SU-DHL-6 (cell line): Measurements from ENCODE around the gene BCL2L1.

ENCODE experiments used
- H2AFZ ChIP-seq: fragments of 200-600 bp; sonication (generic); 2 replicates; pipeline ENCODE4 v1.6.1; 2014; ENCODE audit warnings: low read depth, mild to moderate bottlenecking, moderate library complexity, mixed read lengths, antibody characterized with exemption, low read length; ENCODE audit not compliant: severe bottlenecking
- H3F3A ChIP-seq: fragments of 200-600 bp; shearing (Covaris generic); 2 replicates; pipeline ENCODE4 v1.6.0; 2016; ENCODE audit warnings: antibody characterized with exemption, mild to moderate bottlenecking; ENCODE audit not compliant: insufficient read depth
- H3K27ac ChIP-seq: fragments of 200-600 bp; sonication (generic); 2 replicates; pipeline ENCODE4 v1.5.1; 2016; ENCODE audit warnings: low read depth, mild to moderate bottlenecking, low read length, moderate library complexity, mixed read lengths
- H3K27me3 ChIP-seq: fragments of 200-600 bp; sonication (generic), shearing (Covaris generic); 2 replicates; pipeline ENCODE4 v1.6.0; 2014; ENCODE audit warnings: mild to moderate bottlenecking, low read length
- H3K36me3 ChIP-seq: fragments of 200-600 bp; sonication (generic); 2 replicates; pipeline ENCODE4 v1.6.1; 2014; ENCODE audit warnings: mild to moderate bottlenecking, low read length, mixed read lengths
- H3K4me2 ChIP-seq: fragments of 300-600, 200-600 bp; shearing (Covaris generic), sonication (generic); 2 replicates; pipeline ENCODE4 v1.6.0; 2014; ENCODE audit warnings: low read length, low read depth, mild to moderate bottlenecking; ENCODE audit not compliant: poor library complexity, severe bottlenecking
- H3K4me3 ChIP-seq: fragments of 200-600 bp; sonication (generic); 2 replicates; pipeline ENCODE4 v1.5.1; 2014; ENCODE audit warnings: antibody characterized with exemption, low read length, mild to moderate bottlenecking, mixed read lengths; ENCODE audit not compliant: insufficient read depth, poor library complexity, severe bottlenecking
- H3K79me2 ChIP-seq: fragments of 200-600 bp; sonication (generic); 2 replicates; pipeline ENCODE4 v1.6.1; 2014; ENCODE audit warnings: mild to moderate bottlenecking, low read length, moderate library complexity; ENCODE audit not compliant: insufficient read depth
- H3K9ac ChIP-seq: fragments of 200-600 bp; sonication (generic); 2 replicates; pipeline ENCODE4 v1.7.0; 2014; ENCODE audit warnings: mild to moderate bottlenecking, low read length
- H3K9me2 ChIP-seq: fragments of 200-600 bp; sonication (generic); replicated peaks from 2 replicates; pipeline ENCODE4 v1.6.1; 2014; ENCODE audit warnings: low read length; ENCODE audit not compliant: insufficient read depth
- H3K9me3 ChIP-seq: fragments of 200-600 bp; sonication (generic); 2 replicates; pipeline ENCODE4 v1.6.1; 2014; ENCODE audit warnings: low read length, mixed read lengths; ENCODE audit not compliant: insufficient read depth
- H4K20me1 ChIP-seq: fragments of 200-600 bp; sonication (generic); 2 replicates; pipeline ENCODE4 v1.6.1; 2014; ENCODE audit warnings: low read depth, mild to moderate bottlenecking, antibody characterized with exemption, low read length, moderate library complexity, mixed read lengths
- CTCF ChIP-seq: fragments of 200-600 bp; sonication (generic); IDR thresholded peaks from one replicate; pipeline ENCODE4 v1.5.1; 2017; ENCODE audit warnings: antibody characterized with exemption, mild to moderate bottlenecking, low read length, moderate library complexity; ENCODE audit not compliant: insufficient read depth, poor library complexity, severe bottlenecking
- EZH2phosphoT487 ChIP-seq: fragments of 200-600 bp; sonication (generic), shearing (Covaris generic); conservative IDR thresholded peaks from 2 replicates; pipeline ENCODE4 v1.6.1; 2018; ENCODE audit warnings: mild to moderate bottlenecking, antibody characterized with exemption, low read length, moderate library complexity, mixed read lengths

The BCL2L1 gene

GRCh38 chr20:31667315-31668285 lies 55.1 kb downstream of the BCL2L1 start:
- Histone ChIP-seq H4K20me1 (no peaks in the 10 kb centered on the region), H3K4me3 (no peak overlapping the region), H3K9me2 (no peaks in the 10 kb centered on the region), H3K9me3 (no peaks in the 10 kb centered on the region), H3K9ac (no peak overlapping the region), H3K27ac (no peak overlapping the region), H3F3A (peaks cover 1% of the 10 kb centered on the region; the same call in 1 of the 2 replicates), H3K36me3 (no peaks in the 10 kb centered on the region), H2AFZ (no peak overlapping the region), H3K4me2 (no peak overlapping the region), H3K27me3 (no peaks in the 10 kb centered on the region), H3K79me2 (0 out of 2 replicates have a peak, but pooled peaks cover 8% of the 10 kb centered on the region)
- no peak for TF ChIP-seq EZH2phosphoT487
- TF ChIP-seq CTCF, result no peak

GRCh38 chr20:31666258-31667042 lies 56.2 kb downstream of the BCL2L1 start:
- TF ChIP-seq CTCF (no peak), EZH2phosphoT487 (no peak)
- no peak overlapping the region for H3K4me3 ChIP-seq
- no peaks in the 10 kb centered on the region for H4K20me1 ChIP-seq
- H2AFZ ChIP-seq, result no peak overlapping the region
- no peak overlapping the region for H3K9ac ChIP-seq
- 0 out of 2 replicates have a peak, but pooled peaks cover 8% of the 10 kb centered on the region for H3K79me2 ChIP-seq
- no peaks in the 10 kb centered on the region for H3K9me2 ChIP-seq
- no peak overlapping the region for H3K4me2 ChIP-seq
- H3F3A ChIP-seq, result peaks cover 6% of the 10 kb centered on the region; the same call in 1 of the 2 replicates
- H3K27me3 ChIP-seq, result no peaks in the 10 kb centered on the region
- H3K27ac ChIP-seq, result no peak overlapping the region
- H3K9me3 ChIP-seq, result no peaks in the 10 kb centered on the region
- no peaks in the 10 kb centered on the region for H3K36me3 ChIP-seq

GRCh38 chr20:31665753-31666152 lies 56.9 kb downstream of the BCL2L1 start:
- Histone ChIP-seq H3K27ac (no peak overlapping the region), H3K27me3 (no peaks in the 10 kb centered on the region), H3K79me2 (0 out of 2 replicates have a peak, but pooled peaks cover 6% of the 10 kb centered on the region), H2AFZ (no peak overlapping the region), H3K9me3 (no peaks in the 10 kb centered on the region), H4K20me1 (no peaks in the 10 kb centered on the region), H3K4me3 (no peak overlapping the region), H3K9ac (no peak overlapping the region), H3K4me2 (no peak overlapping the region), H3K9me2 (no peaks in the 10 kb centered on the region), H3K36me3 (no peaks in the 10 kb centered on the region), H3F3A (peaks cover 6% of the 10 kb centered on the region; the same call in 1 of the 2 replicates)
- TF ChIP-seq CTCF, result no peak
- no peak for TF ChIP-seq EZH2phosphoT487
